Measurements from ENCODE around the gene TNPO3.

DNA sequence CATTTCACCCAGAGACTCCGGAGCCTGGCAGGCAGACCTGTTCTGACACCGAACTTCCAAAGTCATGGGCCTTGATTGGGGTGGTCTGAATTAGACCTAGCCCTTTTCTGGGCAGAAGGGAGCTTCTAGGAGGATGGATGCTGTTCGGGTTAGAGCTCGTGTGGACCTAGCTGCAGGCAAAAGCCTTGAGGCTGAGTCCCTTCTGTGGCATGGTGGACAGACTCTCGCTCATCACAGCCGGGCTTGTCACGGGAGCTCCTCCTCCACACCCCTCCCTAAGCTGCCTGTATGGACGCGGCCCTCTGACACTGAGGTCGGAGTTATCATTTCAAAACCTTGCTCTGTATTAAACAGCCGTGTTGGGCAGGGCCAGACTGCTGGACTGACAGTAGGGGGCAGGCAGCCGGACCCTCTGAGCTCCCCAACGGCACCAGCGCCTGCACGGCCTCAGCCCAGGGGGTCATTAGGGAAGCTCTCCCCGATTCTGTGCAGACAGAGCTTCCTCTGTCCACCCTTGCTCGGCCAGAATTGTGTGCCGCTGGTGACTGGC lies 115.0 kb downstream of the TNPO3 start:
- TF ChIP-seq POLR2A (IDR thresholded peaks at IDR 0.05) (no peak), POLR2AphosphoS5 (IDR thresholded peaks at IDR 0.05) (no peak)
- TF ChIP-seq, protein P1, sequence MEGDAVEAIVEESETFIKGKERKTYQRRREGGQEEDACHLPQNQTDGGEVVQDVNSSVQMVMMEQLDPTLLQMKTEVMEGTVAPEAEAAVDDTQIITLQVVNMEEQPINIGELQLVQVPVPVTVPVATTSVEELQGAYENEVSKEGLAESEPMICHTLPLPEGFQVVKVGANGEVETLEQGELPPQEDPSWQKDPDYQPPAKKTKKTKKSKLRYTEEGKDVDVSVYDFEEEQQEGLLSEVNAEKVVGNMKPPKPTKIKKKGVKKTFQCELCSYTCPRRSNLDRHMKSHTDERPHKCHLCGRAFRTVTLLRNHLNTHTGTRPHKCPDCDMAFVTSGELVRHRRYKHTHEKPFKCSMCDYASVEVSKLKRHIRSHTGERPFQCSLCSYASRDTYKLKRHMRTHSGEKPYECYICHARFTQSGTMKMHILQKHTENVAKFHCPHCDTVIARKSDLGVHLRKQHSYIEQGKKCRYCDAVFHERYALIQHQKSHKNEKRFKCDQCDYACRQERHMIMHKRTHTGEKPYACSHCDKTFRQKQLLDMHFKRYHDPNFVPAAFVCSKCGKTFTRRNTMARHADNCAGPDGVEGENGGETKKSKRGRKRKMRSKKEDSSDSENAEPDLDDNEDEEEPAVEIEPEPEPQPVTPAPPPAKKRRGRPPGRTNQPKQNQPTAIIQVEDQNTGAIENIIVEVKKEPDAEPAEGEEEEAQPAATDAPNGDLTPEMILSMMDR (IDR thresholded peaks at IDR 0.05) = no peak

All from breast epithelium (tissue), 3 donors.